ENCODE measurements around the gene SUCO. TPM values are rescaled to one million over a fixed set of nuclear protein-coding genes. Genes with fewer than 3 reads are reported as not detected.
A peak's percentile ranks its signal among the peaks of the same experiment; 100 is the strongest.

Gene SUCO
- total and polyA plus RNA-seq, 2 of the 13 experiments (the other 11 are each of a cell fraction or from before 2014, with no cell fraction given) = 12.6 to 25.5 TPM

DNA sequence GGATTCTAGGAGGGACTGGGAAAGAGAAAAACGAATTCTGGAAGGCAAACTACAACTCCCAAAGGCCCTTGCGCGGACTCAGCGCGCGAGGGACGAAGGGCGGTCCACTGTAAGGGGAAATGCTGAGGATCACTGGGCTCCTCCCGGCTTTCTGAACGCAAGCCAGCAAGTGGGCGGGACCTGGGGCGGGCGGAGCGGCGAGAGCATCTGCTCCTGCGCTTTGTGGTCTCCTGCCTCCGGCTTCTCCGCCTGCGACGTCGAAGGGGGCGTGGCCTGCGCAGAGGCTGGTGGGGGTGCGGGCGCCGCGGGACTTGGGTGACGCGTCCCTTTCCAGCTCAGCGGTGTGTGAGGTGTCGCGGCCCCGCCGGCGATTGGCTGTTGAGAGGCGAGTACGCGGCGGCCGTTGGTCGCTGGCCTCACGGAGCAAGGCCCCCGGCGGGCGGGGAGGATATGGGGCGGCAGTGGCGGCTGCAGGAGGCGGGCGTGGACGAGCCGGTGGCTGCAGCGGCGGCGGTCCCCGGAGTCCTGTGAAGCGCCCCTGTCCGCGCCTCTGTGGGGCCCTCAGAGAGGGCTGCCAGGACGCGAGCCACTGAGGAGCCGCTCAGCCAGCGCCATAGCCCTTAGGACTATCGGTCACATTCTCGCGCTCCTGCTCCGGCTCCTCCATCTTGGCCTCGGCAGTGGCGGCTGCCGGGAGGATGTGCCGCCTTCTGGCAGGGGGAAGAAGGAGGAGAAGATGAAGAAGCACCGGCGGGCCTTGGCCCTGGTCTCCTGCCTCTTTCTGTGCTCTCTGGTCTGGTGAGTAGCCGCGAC is at the start of gene SUCO (continued):
- TF ChIP-seq, protein P1, sequence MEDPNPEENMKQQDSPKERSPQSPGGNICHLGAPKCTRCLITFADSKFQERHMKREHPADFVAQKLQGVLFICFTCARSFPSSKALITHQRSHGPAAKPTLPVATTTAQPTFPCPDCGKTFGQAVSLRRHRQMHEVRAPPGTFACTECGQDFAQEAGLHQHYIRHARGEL (CRISPR knock-in tag; IDR thresholded peaks at IDR 0.05) = no peak
- peak; percentile 26; the same call in 1 of the 2 replicates for TF ChIP-seq ZNF446 (CRISPR knock-in tag; IDR thresholded peaks at IDR 0.05)
- TF ChIP-seq CREB1 (IDR thresholded peaks at IDR 0.05) = peak; percentile 89
- TF ChIP-seq CREB1 (CRISPR knock-in tag; IDR thresholded peaks at IDR 0.05) = peak; percentile 81
- 0 out of 2 replicates have a peak, but pooled peaks have one; percentile 49 for TF ChIP-seq NAIF1 (CRISPR knock-in tag; IDR thresholded peaks at IDR 0.05; ENCODE audit: borderline replicate concordance)
- TF ChIP-seq, protein P2, sequence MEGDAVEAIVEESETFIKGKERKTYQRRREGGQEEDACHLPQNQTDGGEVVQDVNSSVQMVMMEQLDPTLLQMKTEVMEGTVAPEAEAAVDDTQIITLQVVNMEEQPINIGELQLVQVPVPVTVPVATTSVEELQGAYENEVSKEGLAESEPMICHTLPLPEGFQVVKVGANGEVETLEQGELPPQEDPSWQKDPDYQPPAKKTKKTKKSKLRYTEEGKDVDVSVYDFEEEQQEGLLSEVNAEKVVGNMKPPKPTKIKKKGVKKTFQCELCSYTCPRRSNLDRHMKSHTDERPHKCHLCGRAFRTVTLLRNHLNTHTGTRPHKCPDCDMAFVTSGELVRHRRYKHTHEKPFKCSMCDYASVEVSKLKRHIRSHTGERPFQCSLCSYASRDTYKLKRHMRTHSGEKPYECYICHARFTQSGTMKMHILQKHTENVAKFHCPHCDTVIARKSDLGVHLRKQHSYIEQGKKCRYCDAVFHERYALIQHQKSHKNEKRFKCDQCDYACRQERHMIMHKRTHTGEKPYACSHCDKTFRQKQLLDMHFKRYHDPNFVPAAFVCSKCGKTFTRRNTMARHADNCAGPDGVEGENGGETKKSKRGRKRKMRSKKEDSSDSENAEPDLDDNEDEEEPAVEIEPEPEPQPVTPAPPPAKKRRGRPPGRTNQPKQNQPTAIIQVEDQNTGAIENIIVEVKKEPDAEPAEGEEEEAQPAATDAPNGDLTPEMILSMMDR (CRISPR knock-in tag; IDR thresholded peaks at IDR 0.05) = peak; percentile 20; the same call in 1 of the 2 replicates
- TF ChIP-seq, protein P3, sequence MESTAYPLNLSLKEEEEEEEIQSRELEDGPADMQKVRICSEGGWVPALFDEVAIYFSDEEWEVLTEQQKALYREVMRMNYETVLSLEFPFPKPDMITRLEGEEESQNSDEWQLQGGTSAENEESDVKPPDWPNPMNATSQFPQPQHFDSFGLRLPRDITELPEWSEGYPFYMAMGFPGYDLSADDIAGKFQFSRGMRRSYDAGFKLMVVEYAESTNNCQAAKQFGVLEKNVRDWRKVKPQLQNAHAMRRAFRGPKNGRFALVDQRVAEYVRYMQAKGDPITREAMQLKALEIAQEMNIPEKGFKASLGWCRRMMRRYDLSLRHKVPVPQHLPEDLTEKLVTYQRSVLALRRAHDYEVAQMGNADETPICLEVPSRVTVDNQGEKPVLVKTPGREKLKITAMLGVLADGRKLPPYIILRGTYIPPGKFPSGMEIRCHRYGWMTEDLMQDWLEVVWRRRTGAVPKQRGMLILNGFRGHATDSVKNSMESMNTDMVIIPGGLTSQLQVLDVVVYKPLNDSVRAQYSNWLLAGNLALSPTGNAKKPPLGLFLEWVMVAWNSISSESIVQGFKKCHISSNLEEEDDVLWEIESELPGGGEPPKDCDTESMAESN (CRISPR knock-in tag; conservative IDR thresholded peaks at IDR 0.05) = peak; percentile 73; the same call in 1 of the 2 replicates
- TF ChIP-seq DR1 (CRISPR knock-in tag; IDR thresholded peaks at IDR 0.05) = peak; percentile 78
- no peak for TF ChIP-seq SP1 (IDR thresholded peaks at IDR 0.05)
- peak; percentile 94 for TF ChIP-seq SP1 (CRISPR knock-in tag; IDR thresholded peaks at IDR 0.05)
- no peak for TF ChIP-seq MLLT10 (CRISPR knock-in tag; IDR thresholded peaks at IDR 0.05)
- TF ChIP-seq SRY (CRISPR knock-in tag; IDR thresholded peaks at IDR 0.05) = no peak; the same call in 1 of the 2 replicates
- TF ChIP-seq ZNF510 (CRISPR knock-in tag; IDR thresholded peaks at IDR 0.05; ENCODE audit: low read depth) = peak; percentile 70; the same call in 1 of the 2 replicates
- TF ChIP-seq AHR (CRISPR knock-in tag; IDR thresholded peaks at IDR 0.05) = peak; percentile 39; the same call in 1 of the 2 replicates
- TF ChIP-seq, protein P4, sequence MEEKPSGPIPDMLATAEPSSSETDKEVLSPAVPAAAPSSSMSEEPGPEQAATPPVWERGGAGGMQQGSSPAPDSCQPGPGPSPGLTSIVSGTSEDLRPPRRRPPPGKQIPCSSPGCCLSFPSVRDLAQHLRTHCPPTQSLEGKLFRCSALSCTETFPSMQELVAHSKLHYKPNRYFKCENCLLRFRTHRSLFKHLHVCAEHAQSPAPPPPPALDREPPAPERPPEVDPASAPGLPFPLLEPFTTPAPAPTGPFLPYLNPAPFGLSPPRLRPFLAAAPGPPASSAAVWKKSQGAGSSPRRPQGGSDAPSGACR (CRISPR knock-in tag; IDR thresholded peaks at IDR 0.05) = no peak
- peak; percentile 75 for TF ChIP-seq TFDP2 (CRISPR knock-in tag; IDR thresholded peaks at IDR 0.05)
- TF ChIP-seq ZBTB20 (CRISPR knock-in tag; IDR thresholded peaks at IDR 0.05; ENCODE audit: borderline replicate concordance, low read depth) = no peak
- TF ChIP-seq NCOR1 (IDR thresholded peaks at IDR 0.05; ENCODE audit: borderline replicate concordance, low read length) = no peak
- peak; percentile 69 for TF ChIP-seq SUZ12 (IDR thresholded peaks at IDR 0.05; ENCODE audit: low read depth, low read length)
- peak; percentile 86 for TF ChIP-seq CREM (IDR thresholded peaks at IDR 0.05)
- TF ChIP-seq CREM (CRISPR knock-in tag; IDR thresholded peaks at IDR 0.05) = no peak
- peak; percentile 39 for TF ChIP-seq RARA (CRISPR knock-in tag; IDR thresholded peaks at IDR 0.05)
- TF ChIP-seq CEBPG (CRISPR knock-in tag; IDR thresholded peaks at IDR 0.05) = no peak
- peak; percentile 82 to 87 for TF ChIP-seq POLR2A (IDR thresholded peaks at IDR 0.05; ENCODE audit: insufficient read depth in 1 of 2, low read depth in 2 of 2, low read length in 2 of 2)
- TF ChIP-seq ZNF335 (CRISPR knock-in tag; IDR thresholded peaks at IDR 0.05) = no peak
- peak; percentile 54; the same call in 1 of the 2 replicates for TF ChIP-seq NCOA1 (CRISPR knock-in tag; IDR thresholded peaks at IDR 0.05)
- TF ChIP-seq EEA1 (CRISPR knock-in tag; IDR thresholded peaks at IDR 0.05; ENCODE audit: borderline replicate concordance) = 0 out of 2 replicates have a peak, but pooled peaks have one; percentile 72

Measured in HepG2 (cell line).